NCI-H2196 treated with DMSO at 0.1 percent for 48 hours (cell line): ENCODE results near the gene GFPT2.

ENCODE experiments used
- DNase-seq: peaks from one replicate; lab custom pipeline; 2025; ENCODE audit not compliant: unreplicated experiment; lab: John Stamatoyannopoulos, UW

Gene GFPT2

GRCh38 chr5:180352116-180353047, 754 bp downstream of the GFPT2 start:
- no peak for DNase-seq

- DNase-seq: no peak
Measured at GRCh38 chr5:180350711-180351465, 2.2 kb downstream of the GFPT2 start.

GRCh38 chr5:180350296-180350695, 2.8 kb downstream of the GFPT2 start:
- no peak for DNase-seq

GRCh38 chr5:180349391-180349790, 3.7 kb downstream of the GFPT2 start:
- no peak for DNase-seq

- no peak for DNase-seq
Measured at GRCh38 chr5:180348336-180348735, 4.8 kb downstream of the GFPT2 start.

- no peak for DNase-seq
Measured at GRCh38 chr5:180347702-180348101, 5.4 kb downstream of the GFPT2 start.

GRCh38 chr5:180346358-180346757, 6.8 kb downstream of the GFPT2 start:
- DNase-seq: no peak

- no peak for DNase-seq
Measured at GRCh38 chr5:180345781-180346180, 7.4 kb downstream of the GFPT2 start.

GRCh38 chr5:180345186-180345585, 8.0 kb downstream of the GFPT2 start:
- DNase-seq: no peak

- no peak for DNase-seq
Measured at GRCh38 chr5:180344696-180344999, 8.5 kb downstream of the GFPT2 start.

GRCh38 chr5:180343831-180344695, 9.1 kb downstream of the GFPT2 start:
- no peak for DNase-seq

GRCh38 chr5:180343110-180343830, 9.9 kb downstream of the GFPT2 start:
- no peak for DNase-seq

- no peak for DNase-seq
Measured at GRCh38 chr5:180341595-180341994, 11.5 kb downstream of the GFPT2 start.

- DNase-seq: no peak
Measured at GRCh38 chr5:180340856-180341255, 12.3 kb downstream of the GFPT2 start.

GRCh38 chr5:180339583-180340183, 13.5 kb downstream of the GFPT2 start:
- DNase-seq: no peak

GRCh38 chr5:180338001-180338707, 15.0 kb downstream of the GFPT2 start:
- no peak for DNase-seq

- DNase-seq: no peak
Measured at GRCh38 chr5:180336234-180337020, 16.7 kb downstream of the GFPT2 start.

- no peak for DNase-seq
Measured at GRCh38 chr5:180335614-180336233, 17.4 kb downstream of the GFPT2 start.
